Transverse colon (tissue), 4 donors: ENCODE results near the gene NDUFS6. TPM values are rescaled to one million over a fixed set of nuclear protein-coding genes. Genes with fewer than 3 reads are reported as not detected.

Experiments used
- DNase-seq: peaks from one replicate; pipeline ENCODE4 v3.0.0-alpha.2; 2019
- H3K27ac ChIP-seq, 4 donors: fragments of 200-600 bp; sonication (generic); 2 replicates each; pipeline ENCODE4 v1.5.1; 2016 to 2018; ENCODE audit warnings: inconsistent platforms in 4 of 4
- H3K27me3 ChIP-seq: fragments of 200-600 bp; sonication (generic); 2 replicates; pipeline ENCODE4 v1.5.1; 2017; ENCODE audit warnings: inconsistent platforms
- H3K36me3 ChIP-seq, 4 donors: fragments of 200-600 bp; sonication (generic); 2 replicates each; pipeline ENCODE4 v1.5.1; 2017 to 2019; ENCODE audit warnings: inconsistent platforms in 4 of 4
- H3K4me1 ChIP-seq, 4 donors: fragments of 200-600 bp; sonication (generic); 2 replicates each; pipeline ENCODE4 v1.5.1; 2017 to 2020; ENCODE audit warnings: inconsistent platforms in 4 of 4
- H3K4me3 ChIP-seq, 4 donors: fragments of 200-600 bp; sonication (generic); 1 replicate in 1 of 4; 2 replicates in 3 of 4; pipeline versions ENCODE4 v1.5.1 to v1.6.1; 2017 to 2019; ENCODE audit warnings: inconsistent platforms in 4 of 4
- H3K9me3 ChIP-seq, 2 donors: fragments of 200-600 bp; sonication (generic); 2 replicates each; pipeline ENCODE4 v1.5.1; 2017 to 2019; ENCODE audit warnings: inconsistent platforms in 2 of 2
- CTCF ChIP-seq, 5 experiments: fragments of 200-600 bp in 3 of 5; fragments of 450-650 bp in 2 of 5; sonication (generic) in 3 of 5; IDR thresholded peaks; 1 replicate in 2 of 5; 2 replicates in 3 of 5; pipeline ENCODE4 v1.5.1; 2016 to 2017; ENCODE audit warnings: antibody characterized with exemption in 5 of 5, inconsistent platforms in 3 of 5, mild to moderate bottlenecking in 2 of 5, moderate library complexity in 1 of 5
- EP300 ChIP-seq: sonication (generic); formaldehyde crosslinking; IDR thresholded peaks from one replicate; pipeline ENCODE4 v1.6.1; 2017; ENCODE audit warnings: antibody characterized with exemption, low read depth
- POLR2A ChIP-seq: fragments of 450-650 bp; IDR thresholded peaks from one replicate; pipeline ENCODE4 v1.6.1; 2016; ENCODE audit warnings: antibody characterized with exemption, mild to moderate bottlenecking, moderate library complexity
- POLR2AphosphoS5 ChIP-seq, 3 donors: sonication (generic); formaldehyde crosslinking; IDR thresholded peaks; one replicate each; pipeline ENCODE4 v1.6.1; 2016; ENCODE audit warnings: antibody characterized with exemption in 3 of 3
- WGBS, 2 donors: methylation state at CpG; one replicate each; pipeline ENCODE4 v1.1.5; 2018; ENCODE audit warnings: low coverage in 1 of 2; 5-methylcytosine and 5-hydroxymethylcytosine counted together
- in situ Hi-C, 4 donors: fragments of 200-750 bp; cut with MboI; loops; one replicate each; pipeline versions ENCODE4 v1.15.0 to v1.15.1; 2017; ENCODE audit warnings: low sequenced_read_pairs in 3 of 4, low pct_ligation_motif_present in 1 of 4, low pct_unique_long_range_greater_than_20kb in 1 of 4
- intact Hi-C: fragments of 100-400 bp; cut with DNase I; formaldehyde crosslinking; loops from one replicate; pipeline ENCODE4 v1.15.1; 2023; ENCODE audit warnings: low total_unique reads
- total RNA-seq, 4 donors: library from RNA; depleted of rRNA; stranded (reverse); fragments of >200 nt; gene quantifications; one replicate each; pipeline ENCODE4 v1.1.0, GENCODE V29; 2016

The NDUFS6 gene
- total RNA-seq, 4 donors from 2014 or later: 36.4 to 133 (median 66.4) TPM

- WGBS, 2 donors: 100% methylated on average over 1 of the region's 1 CpG
- no peak for DNase-seq
- TF ChIP-seq CTCF (IDR thresholded peaks at IDR 0.05) (no peak), POLR2A (no peak), POLR2AphosphoS5 (IDR thresholded peaks at IDR 0.05) (no peak), EP300 (no peak)
- Histone ChIP-seq H3K27ac (no peak overlapping the region), H3K4me3 (no peak overlapping the region), H3K36me3 (peaks cover 0 to 22% (median 8%) of the 10 kb centered on the region in 4 donors), H3K9me3 (no peaks in the 10 kb centered on the region), H3K4me1 (peaks cover 5 to 31% (median 21%) of the 10 kb centered on the region in 4 donors), H3K27me3 (no peaks in the 10 kb centered on the region)
- intact Hi-C loops (no loop called here), in situ Hi-C loops (no loop called here)
Measured at GRCh38 chr5:1803192-1803591, 2.0 kb downstream of the NDUFS6 start.

DNA sequence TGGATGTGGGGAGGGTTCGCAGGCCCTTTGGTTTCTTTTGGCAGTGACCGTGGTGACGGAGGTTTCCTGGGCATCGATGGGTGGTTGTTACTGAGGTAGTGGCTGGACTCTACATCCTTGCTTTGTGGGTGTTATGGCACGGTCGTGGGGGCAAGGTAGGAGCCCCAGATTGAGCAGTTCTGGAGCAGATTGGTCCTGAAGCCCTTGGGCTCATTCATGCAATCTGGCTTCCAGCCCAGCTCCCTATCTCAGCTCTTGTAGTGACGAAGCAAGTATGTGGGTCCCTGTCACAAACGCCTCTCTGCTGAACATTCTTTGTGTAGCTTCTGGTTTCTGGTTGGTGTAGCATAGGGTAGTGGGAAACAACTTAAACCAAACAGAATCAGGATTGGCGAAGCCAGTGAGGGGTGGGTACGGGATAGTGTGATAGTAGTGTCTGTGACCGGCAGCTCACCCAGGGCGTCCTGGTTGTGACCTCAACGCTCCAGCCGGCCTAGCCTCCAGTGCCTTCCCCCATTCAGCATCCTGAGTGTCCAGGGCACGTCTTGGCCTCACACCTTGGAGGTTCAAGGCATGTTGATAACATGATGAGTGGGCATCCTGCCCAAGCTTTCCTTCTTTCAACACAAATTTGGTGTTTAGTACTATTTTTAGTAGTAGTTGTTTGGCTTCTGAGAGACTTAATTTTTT lies 2.9 kb downstream of the NDUFS6 start:
- DNase-seq: no peak
- Histone ChIP-seq H3K27me3 (no peaks in the 10 kb centered on the region), H3K27ac (no peak overlapping the region), H3K4me1 (peaks cover 5 to 22% (median 16%) of the 10 kb centered on the region in 4 donors), H3K9me3 (no peaks in the 10 kb centered on the region), H3K36me3 (peaks cover 0 to 24% (median 10%) of the 10 kb centered on the region in 4 donors), H3K4me3 (no peak overlapping the region)
- no peak for TF ChIP-seq EP300
- TF ChIP-seq POLR2AphosphoS5 (IDR thresholded peaks at IDR 0.05): no peak
- no peak for TF ChIP-seq CTCF (IDR thresholded peaks at IDR 0.05)
- TF ChIP-seq POLR2A: no peak
- intact Hi-C loops: no loop called here
- in situ Hi-C loops: no loop called here
- WGBS, 2 donors: 94% methylated on average over 15 of the region's 15 CpGs; no CpG with 5 or more reads in 1 of the 2 donors

DNA sequence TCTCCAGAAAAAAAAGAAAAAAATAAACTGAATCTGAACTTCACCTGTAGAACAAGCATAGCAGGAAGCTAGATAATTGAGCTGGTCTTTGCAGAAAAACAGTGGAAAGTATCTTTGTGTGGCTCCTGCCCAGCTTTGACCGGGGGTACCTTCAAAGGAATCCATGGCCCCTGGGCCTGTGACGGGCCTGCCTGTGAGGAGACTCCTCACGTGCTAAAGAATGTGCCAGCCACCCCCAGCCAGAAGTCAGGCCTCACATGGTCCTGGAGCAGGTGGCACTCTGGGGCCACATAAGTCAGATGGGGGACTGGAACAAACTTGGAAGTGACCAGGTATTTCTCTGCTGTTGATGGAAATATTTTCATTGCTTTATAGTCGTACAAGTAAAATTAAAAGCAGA lies 4.1 kb downstream of the NDUFS6 start:
- peaks cover 5 to 18% (median 13%) of the 10 kb centered on the region in 4 donors for H3K4me1 ChIP-seq
- H3K36me3 ChIP-seq: peaks cover 0 to 30% (median 17%) of the 10 kb centered on the region in 4 donors
- H3K9me3 ChIP-seq: no peaks in the 10 kb centered on the region
- H3K27me3 ChIP-seq: no peaks in the 10 kb centered on the region
- intact Hi-C loops: no loop called here
- H3K4me3 ChIP-seq: no peak overlapping the region
- TF ChIP-seq EP300 (no peak), POLR2AphosphoS5 (IDR thresholded peaks at IDR 0.05) (no peak), POLR2A (no peak), CTCF (IDR thresholded peaks at IDR 0.05) (no peak)
- 81 to 100% methylated on average over 1 to 4 of the region's 4 CpGs for WGBS, 2 donors
- DNase-seq: no peak
- in situ Hi-C loops: no loop called here
- no peak overlapping the region for H3K27ac ChIP-seq

- TF ChIP-seq POLR2AphosphoS5 (IDR thresholded peaks at IDR 0.05): no peak
- TF ChIP-seq EP300: no peak
- TF ChIP-seq POLR2A: no peak
- TF ChIP-seq CTCF (IDR thresholded peaks at IDR 0.05): no peak
- in situ Hi-C loops (no loop called here), intact Hi-C loops (no loop called here)
- 60 to 92% methylated on average over 1 to 10 of the region's 10 CpGs for WGBS, 2 donors
- Histone ChIP-seq H3K4me3 (no peak overlapping the region), H3K9me3 (no peaks in the 10 kb centered on the region), H3K27me3 (no peaks in the 10 kb centered on the region), H3K4me1 (peaks cover 5 to 14% (median 9%) of the 10 kb centered on the region in 4 donors), H3K36me3 (peaks cover 0 to 30% (median 18%) of the 10 kb centered on the region in 4 donors), H3K27ac (no peak overlapping the region)
- no peak for DNase-seq
Measured at GRCh38 chr5:1805736-1806135, 4.5 kb downstream of the NDUFS6 start.
